HepG2 (cell line): ENCODE measurements around the gene STX4. TPM values are rescaled to one million over a fixed set of nuclear protein-coding genes. Genes with fewer than 3 reads are reported as not detected.

ENCODE experiments used
- ATF4 ChIP-seq, 2 experiments: fragments of 450-650 bp in 1 of 2; sonication (generic) in 1 of 2; formaldehyde crosslinking; IDR thresholded peaks; 2 replicates each; pipeline versions ENCODE4 v1.5.0 to v1.8.0; 2020 to 2022; ENCODE audit warnings: mild to moderate bottlenecking in 1 of 2, missing genetic modification reagents in 1 of 2
- GLI4 ChIP-seq: sonication (generic); formaldehyde crosslinking; IDR thresholded peaks from 2 replicates; pipeline ENCODE4 v1.5.1; 2020; ENCODE audit warnings: missing genetic modification reagents, mild to moderate bottlenecking, moderate library complexity, borderline replicate concordance
- HMG20A ChIP-seq: IDR thresholded peaks from 2 replicates; pipeline ENCODE4 v1.6.1; 2016; ENCODE audit warnings: borderline replicate concordance
- HNRNPUL1 ChIP-seq: fragments of 200-400 bp; formaldehyde crosslinking; IDR thresholded peaks from 2 replicates; pipeline ENCODE4 v1.6.1; 2017; ENCODE audit warnings: low read depth, mild to moderate bottlenecking, low read length, moderate library complexity
- KDM6A ChIP-seq: IDR thresholded peaks from 2 replicates; pipeline ENCODE4 v1.6.1; 2016; ENCODE audit warnings: low read depth
- MYC ChIP-seq: sonication (generic); formaldehyde crosslinking; IDR thresholded peaks from 2 replicates; pipeline ENCODE4 v1.9.0; 2021; ENCODE audit warnings: missing genetic modification reagents, borderline replicate concordance
- NR2F1 ChIP-seq, 2 experiments: fragments of 450-650 bp in 1 of 2; formaldehyde crosslinking in 1 of 2; IDR thresholded peaks; 2 replicates each; pipeline versions ENCODE4 v1.5.0 to v1.6.1; 2016 to 2020; ENCODE audit warnings: mild to moderate bottlenecking in 1 of 2, missing compliant biosample characterization in 1 of 2, missing genetic modification reagents in 1 of 2, moderate library complexity in 1 of 2
- RXRA ChIP-seq: sonication (generic); formaldehyde crosslinking; IDR thresholded peaks from 2 replicates; pipeline ENCODE4 v1.5.1; 2020; ENCODE audit warnings: missing genetic modification reagents
- TMF1 ChIP-seq: sonication (generic); formaldehyde crosslinking; IDR thresholded peaks from 2 replicates; pipeline ENCODE4 v1.8.1; 2022; ENCODE audit warnings: low read depth, missing genetic modification reagents
- ZMAT3 ChIP-seq: sonication (generic); formaldehyde crosslinking; conservative IDR thresholded peaks from 2 replicates; pipeline ENCODE4 v1.7.0; 2021; ENCODE audit warnings: missing genetic modification reagents
- ZNF282 ChIP-seq: fragments of 450-650 bp; IDR thresholded peaks from 2 replicates; pipeline ENCODE4 v1.6.1; 2018; ENCODE audit not compliant: partially characterized antibody
- ZNF530 ChIP-seq: sonication (generic); formaldehyde crosslinking; IDR thresholded peaks from 2 replicates; pipeline ENCODE4 v1.5.0; 2020; ENCODE audit warnings: low read depth, mild to moderate bottlenecking, missing genetic modification reagents
- ZNF572 ChIP-seq: sonication (generic); formaldehyde crosslinking; IDR thresholded peaks from 2 replicates; pipeline ENCODE4 v1.5.1; 2020; ENCODE audit warnings: mild to moderate bottlenecking, missing genetic modification reagents
- ZNF674 ChIP-seq: sonication (generic); formaldehyde crosslinking; IDR thresholded peaks from 2 replicates; pipeline ENCODE4 v1.5.0; 2020; ENCODE audit warnings: low read depth, mild to moderate bottlenecking, missing genetic modification reagents
- polyA plus RNA-seq, 8 experiments: library from polyadenylated mRNA; depleted of rRNA in 3 of 8; stranded (reverse) in 7 of 8; unstranded in 1 of 8; fragments of >200 nt; fragmentation: Illumina TruSeq in 4 of 8; extraction: Trizol in 4 of 8; gene quantifications; 2 replicates each; pipeline versions ENCODE4 v1.2.1 to v1.2.3, GENCODE V29; 2011 to 2016; ENCODE audit warnings: low read depth in 4 of 8, missing spikeins in 1 of 8, mixed read lengths in 1 of 8; ENCODE audit not compliant: insufficient read depth in 1 of 8
- total RNA-seq, 5 experiments: library from RNA; depleted of rRNA; stranded (reverse); fragments of >200 nt; fragmentation: Illumina TruSeq; extraction: Trizol; gene quantifications; 2 replicates each; pipeline ENCODE4 v1.2.3, GENCODE V29; 2016; ENCODE audit warnings: low read depth in 1 of 5
- TF ChIP-seq, protein P1 (sequence below): IDR thresholded peaks from 2 replicates; pipeline ENCODE4 v1.6.1; 2016; ENCODE audit warnings: missing compliant biosample characterization, missing genetic modification reagents, borderline replicate concordance
- TF ChIP-seq, protein P2 (sequence below): sonication (generic); formaldehyde crosslinking; IDR thresholded peaks from 2 replicates; pipeline ENCODE4 v1.5.1; 2020; ENCODE audit warnings: missing genetic modification reagents, mild to moderate bottlenecking, borderline replicate concordance
- TF ChIP-seq, protein P3 (sequence below): sonication (generic); formaldehyde crosslinking; IDR thresholded peaks from 2 replicates; pipeline ENCODE4 v1.4.0; 2020; ENCODE audit warnings: low read depth, missing genetic modification reagents
- TF ChIP-seq, protein P4 (sequence below): IDR thresholded peaks from 2 replicates; pipeline ENCODE4 v1.6.1; 2016; ENCODE audit warnings: low read depth

Gene STX4
- total and polyA plus RNA-seq, 2 of the 13 experiments (the other 11 are each of a cell fraction or from before 2014, with no cell fraction given), result 29.2 to 34.6 TPM

GRCh38 chr16:30984669-30985400 is 48.5 kb upstream of the STX4 start, which contains the start of gene HSD3B7 (continued):
- TF ChIP-seq HMG20A (CRISPR knock-in tag), result no peak
- TF ChIP-seq, protein P1, sequence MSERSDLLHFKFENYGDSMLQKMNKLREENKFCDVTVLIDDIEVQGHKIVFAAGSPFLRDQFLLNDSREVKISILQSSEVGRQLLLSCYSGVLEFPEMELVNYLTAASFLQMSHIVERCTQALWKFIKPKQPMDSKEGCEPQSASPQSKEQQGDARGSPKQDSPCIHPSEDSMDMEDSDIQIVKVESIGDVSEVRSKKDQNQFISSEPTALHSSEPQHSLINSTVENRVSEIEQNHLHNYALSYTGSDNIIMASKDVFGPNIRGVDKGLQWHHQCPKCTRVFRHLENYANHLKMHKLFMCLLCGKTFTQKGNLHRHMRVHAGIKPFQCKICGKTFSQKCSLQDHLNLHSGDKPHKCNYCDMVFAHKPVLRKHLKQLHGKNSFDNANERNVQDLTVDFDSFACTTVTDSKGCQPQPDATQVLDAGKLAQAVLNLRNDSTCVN (CRISPR knock-in tag), result peak; percentile 45; the same call in 1 of the 2 replicates
- TF ChIP-seq, protein P2, sequence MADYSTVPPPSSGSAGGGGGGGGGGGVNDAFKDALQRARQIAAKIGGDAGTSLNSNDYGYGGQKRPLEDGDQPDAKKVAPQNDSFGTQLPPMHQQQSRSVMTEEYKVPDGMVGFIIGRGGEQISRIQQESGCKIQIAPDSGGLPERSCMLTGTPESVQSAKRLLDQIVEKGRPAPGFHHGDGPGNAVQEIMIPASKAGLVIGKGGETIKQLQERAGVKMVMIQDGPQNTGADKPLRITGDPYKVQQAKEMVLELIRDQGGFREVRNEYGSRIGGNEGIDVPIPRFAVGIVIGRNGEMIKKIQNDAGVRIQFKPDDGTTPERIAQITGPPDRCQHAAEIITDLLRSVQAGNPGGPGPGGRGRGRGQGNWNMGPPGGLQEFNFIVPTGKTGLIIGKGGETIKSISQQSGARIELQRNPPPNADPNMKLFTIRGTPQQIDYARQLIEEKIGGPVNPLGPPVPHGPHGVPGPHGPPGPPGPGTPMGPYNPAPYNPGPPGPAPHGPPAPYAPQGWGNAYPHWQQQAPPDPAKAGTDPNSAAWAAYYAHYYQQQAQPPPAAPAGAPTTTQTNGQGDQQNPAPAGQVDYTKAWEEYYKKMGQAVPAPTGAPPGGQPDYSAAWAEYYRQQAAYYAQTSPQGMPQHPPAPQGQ (CRISPR knock-in tag), result no peak
- TF ChIP-seq, protein P3, sequence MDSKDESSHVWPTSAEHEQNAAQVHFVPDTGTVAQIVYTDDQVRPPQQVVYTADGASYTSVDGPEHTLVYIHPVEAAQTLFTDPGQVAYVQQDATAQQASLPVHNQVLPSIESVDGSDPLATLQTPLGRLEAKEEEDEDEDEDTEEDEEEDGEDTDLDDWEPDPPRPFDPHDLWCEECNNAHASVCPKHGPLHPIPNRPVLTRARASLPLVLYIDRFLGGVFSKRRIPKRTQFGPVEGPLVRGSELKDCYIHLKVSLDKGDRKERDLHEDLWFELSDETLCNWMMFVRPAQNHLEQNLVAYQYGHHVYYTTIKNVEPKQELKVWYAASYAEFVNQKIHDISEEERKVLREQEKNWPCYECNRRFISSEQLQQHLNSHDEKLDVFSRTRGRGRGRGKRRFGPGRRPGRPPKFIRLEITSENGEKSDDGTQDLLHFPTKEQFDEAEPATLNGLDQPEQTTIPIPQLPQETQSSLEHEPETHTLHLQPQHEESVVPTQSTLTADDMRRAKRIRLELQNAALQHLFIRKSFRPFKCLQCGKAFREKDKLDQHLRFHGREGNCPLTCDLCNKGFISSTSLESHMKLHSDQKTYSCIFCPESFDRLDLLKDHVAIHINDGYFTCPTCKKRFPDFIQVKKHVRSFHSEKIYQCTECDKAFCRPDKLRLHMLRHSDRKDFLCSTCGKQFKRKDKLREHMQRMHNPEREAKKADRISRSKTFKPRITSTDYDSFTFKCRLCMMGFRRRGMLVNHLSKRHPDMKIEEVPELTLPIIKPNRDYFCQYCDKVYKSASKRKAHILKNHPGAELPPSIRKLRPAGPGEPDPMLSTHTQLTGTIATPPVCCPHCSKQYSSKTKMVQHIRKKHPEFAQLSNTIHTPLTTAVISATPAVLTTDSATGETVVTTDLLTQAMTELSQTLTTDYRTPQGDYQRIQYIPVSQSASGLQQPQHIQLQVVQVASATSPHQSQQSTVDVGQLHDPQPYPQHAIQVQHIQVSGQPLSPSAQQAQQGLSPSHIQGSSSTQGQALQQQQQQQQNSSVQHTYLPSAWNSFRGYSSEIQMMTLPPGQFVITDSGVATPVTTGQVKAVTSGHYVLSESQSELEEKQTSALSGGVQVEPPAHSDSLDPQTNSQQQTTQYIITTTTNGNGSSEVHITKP, result peak; percentile 28; the same call in 1 of the 2 replicates
- no peak for TF ChIP-seq ZNF282
- no peak for TF ChIP-seq ZMAT3 (CRISPR knock-in tag)
- 0 out of 2 replicates have a peak, but pooled peaks have one; percentile 42 for TF ChIP-seq ZNF674 (CRISPR knock-in tag)
- no peak for TF ChIP-seq NR2F1 (CRISPR knock-in tag; IDR thresholded peaks at IDR 0.05)
- no peak for TF ChIP-seq HNRNPUL1
- no peak for TF ChIP-seq GLI4 (CRISPR knock-in tag)
- TF ChIP-seq, protein P4, sequence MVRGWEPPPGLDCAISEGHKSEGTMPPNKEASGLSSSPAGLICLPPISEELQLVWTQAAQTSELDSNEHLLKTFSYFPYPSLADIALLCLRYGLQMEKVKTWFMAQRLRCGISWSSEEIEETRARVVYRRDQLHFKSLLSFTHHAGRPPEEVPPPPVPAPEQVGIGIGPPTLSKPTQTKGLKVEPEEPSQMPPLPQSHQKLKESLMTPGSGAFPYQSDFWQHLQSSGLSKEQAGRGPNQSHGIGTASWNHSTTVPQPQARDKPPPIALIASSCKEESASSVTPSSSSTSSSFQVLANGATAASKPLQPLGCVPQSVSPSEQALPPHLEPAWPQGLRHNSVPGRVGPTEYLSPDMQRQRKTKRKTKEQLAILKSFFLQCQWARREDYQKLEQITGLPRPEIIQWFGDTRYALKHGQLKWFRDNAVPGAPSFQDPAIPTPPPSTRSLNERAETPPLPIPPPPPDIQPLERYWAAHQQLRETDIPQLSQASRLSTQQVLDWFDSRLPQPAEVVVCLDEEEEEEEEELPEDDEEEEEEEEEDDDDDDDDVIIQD (CRISPR knock-in tag), result peak; percentile 60; the same call in 1 of the 2 replicates
- no peak for TF ChIP-seq ZNF572 (CRISPR knock-in tag)
- no peak for TF ChIP-seq KDM6A (CRISPR knock-in tag)
- TF ChIP-seq ZNF530 (CRISPR knock-in tag), result no peak
- no peak for TF ChIP-seq RXRA (CRISPR knock-in tag)
- TF ChIP-seq TMF1 (CRISPR knock-in tag), result no peak; the same call in 1 of the 2 replicates
- TF ChIP-seq ATF4 (CRISPR knock-in tag; IDR thresholded peaks at IDR 0.05), result no peak
- TF ChIP-seq MYC, result no peak
